H1 (cell line): ENCODE results near the gene TOR4A. TPM values are rescaled to one million over a fixed set of nuclear protein-coding genes. Genes with fewer than 3 reads are reported as not detected.

Experiments
- ASH2L ChIP-seq: fragments of 200-600, 300-600 bp; sonication (generic); IDR thresholded peaks from one replicate; pipeline ENCODE4 v1.7.1; 2017; ENCODE audit warnings: low read length
- ATF3 ChIP-seq: IDR thresholded peaks from 2 replicates; pipeline ENCODE4 v1.6.1; 2011; ENCODE audit warnings: low read depth, mild to moderate bottlenecking, low read length; ENCODE audit not compliant: insufficient read depth
- CEBPB ChIP-seq: IDR thresholded peaks from 2 replicates; pipeline ENCODE4 v1.6.1; 2012; ENCODE audit warnings: low read depth, low read length
- GABPA ChIP-seq: IDR thresholded peaks from 2 replicates; pipeline ENCODE4 v1.6.1; 2011; ENCODE audit warnings: mild to moderate bottlenecking, low read length, moderate library complexity, borderline replicate concordance; ENCODE audit not compliant: insufficient read depth
- HDAC2 ChIP-seq, 2 experiments: fragments of 300-600 bp in 1 of 2; sonication (generic) in 1 of 2; IDR thresholded peaks; 2 replicates each; pipeline ENCODE4 v1.6.1; 2011 to 2012; ENCODE audit warnings: low read depth in 2 of 2, low read length in 2 of 2, mild to moderate bottlenecking in 2 of 2, moderate library complexity in 2 of 2, borderline replicate concordance in 1 of 2, inconsistent platforms in 1 of 2
- KDM4A ChIP-seq: IDR thresholded peaks from one replicate; pipeline ENCODE4 v1.7.1; 2012; ENCODE audit warnings: low read depth, mild to moderate bottlenecking, moderate library complexity, low read length, inconsistent platforms; ENCODE audit not compliant: severe bottlenecking
- NANOG ChIP-seq: IDR thresholded peaks from 2 replicates; pipeline ENCODE4 v1.6.1; 2011; ENCODE audit warnings: low read length, low read depth, mild to moderate bottlenecking, inconsistent platforms; ENCODE audit not compliant: insufficient read depth, poor library complexity, severe bottlenecking
- RAD21 ChIP-seq, 2 experiments: IDR thresholded peaks in 1 of 2; conservative IDR thresholded peaks in 1 of 2; 2 replicates each; pipeline ENCODE4 v1.6.1; 2011; ENCODE audit warnings: low read depth in 2 of 2, low read length in 2 of 2, improper control_type of control experiment in 1 of 2, inconsistent platforms in 1 of 2, mild to moderate bottlenecking in 1 of 2, moderate library complexity in 1 of 2
- SP1 ChIP-seq: IDR thresholded peaks from 2 replicates; pipeline ENCODE4 v1.6.1; 2011; ENCODE audit warnings: low read depth, low read length
- SRF ChIP-seq: IDR thresholded peaks from 2 replicates; pipeline ENCODE4 v1.6.1; 2011; ENCODE audit warnings: mild to moderate bottlenecking, low read depth, low read length, moderate library complexity
- polyA plus RNA-seq, 7 experiments: library from polyadenylated mRNA; depleted of rRNA in 3 of 7; stranded (reverse) in 5 of 7; unstranded in 2 of 7; fragments of >200 nt in 5 of 7; fragments of 200-250 nt in 2 of 7; gene quantifications; 1 replicate in 5 of 7; 2 replicates in 1 of 7; 4 replicates in 1 of 7; pipeline versions ENCODE4 v1.2.1 to v1.2.3, GENCODE V29; 2011 to 2013; ENCODE audit warnings: missing spikeins in 2 of 7, mixed read lengths in 2 of 7
- total RNA-seq: library from RNA; stranded (reverse); fragmentation: NEBNext Ultra II Directional; extraction: Animal tissue kit (Norgen Biotek cat#: 25700); gene quantifications from 2 replicates; pipeline ENCODE4 v1.2.1, GENCODE V29; 2021
- TF ChIP-seq, protein P1 (sequence below), 3 experiments: IDR thresholded peaks; 1 replicate in 2 of 3; 2 replicates in 1 of 3; pipeline versions ENCODE4 v1.5.1 to v1.6.1; 2011; ENCODE audit warnings: low read length in 3 of 3, mild to moderate bottlenecking in 3 of 3, inconsistent platforms in 2 of 3, low read depth in 1 of 3, moderate library complexity in 1 of 3; ENCODE audit not compliant: insufficient read depth in 1 of 3; ENCODE audit errors: control extremely low read depth in 1 of 3

Gene TOR4A
- total and polyA plus RNA-seq, 2 of the 8 experiments (the other 6 are each of a cell fraction or from before 2014, with no cell fraction given), result 8.4 to 9.3 TPM

- TF ChIP-seq, protein P1, sequence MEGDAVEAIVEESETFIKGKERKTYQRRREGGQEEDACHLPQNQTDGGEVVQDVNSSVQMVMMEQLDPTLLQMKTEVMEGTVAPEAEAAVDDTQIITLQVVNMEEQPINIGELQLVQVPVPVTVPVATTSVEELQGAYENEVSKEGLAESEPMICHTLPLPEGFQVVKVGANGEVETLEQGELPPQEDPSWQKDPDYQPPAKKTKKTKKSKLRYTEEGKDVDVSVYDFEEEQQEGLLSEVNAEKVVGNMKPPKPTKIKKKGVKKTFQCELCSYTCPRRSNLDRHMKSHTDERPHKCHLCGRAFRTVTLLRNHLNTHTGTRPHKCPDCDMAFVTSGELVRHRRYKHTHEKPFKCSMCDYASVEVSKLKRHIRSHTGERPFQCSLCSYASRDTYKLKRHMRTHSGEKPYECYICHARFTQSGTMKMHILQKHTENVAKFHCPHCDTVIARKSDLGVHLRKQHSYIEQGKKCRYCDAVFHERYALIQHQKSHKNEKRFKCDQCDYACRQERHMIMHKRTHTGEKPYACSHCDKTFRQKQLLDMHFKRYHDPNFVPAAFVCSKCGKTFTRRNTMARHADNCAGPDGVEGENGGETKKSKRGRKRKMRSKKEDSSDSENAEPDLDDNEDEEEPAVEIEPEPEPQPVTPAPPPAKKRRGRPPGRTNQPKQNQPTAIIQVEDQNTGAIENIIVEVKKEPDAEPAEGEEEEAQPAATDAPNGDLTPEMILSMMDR (IDR thresholded peaks at IDR 0.05; ENCODE audit: control extremely low read depth in 1 of 3, insufficient read depth in 1 of 3, low read depth in 1 of 3, low read length in 3 of 3), result peak in 2 of 3 experiments; percentile 56 to 74; a peak in 3 of 4 replicates
- 0 out of 2 replicates have a peak, but pooled peaks have one; percentile 2 for TF ChIP-seq SP1
- TF ChIP-seq HDAC2 (IDR thresholded peaks at IDR 0.05; ENCODE audit: borderline replicate concordance in 1 of 2, low read depth in 2 of 2, low read length in 2 of 2), result 0 out of 4 replicates have a peak, but pooled peaks of 1 of the 2 experiments have one; percentile 11
- TF ChIP-seq SRF, result no peak
- TF ChIP-seq NANOG, result no peak
- TF ChIP-seq GABPA, result 0 out of 2 replicates have a peak, but pooled peaks have one; percentile 25
- peak; percentile 36 for TF ChIP-seq KDM4A
- no peak for TF ChIP-seq ATF3
- TF ChIP-seq RAD21 (IDR thresholded peaks at IDR 0.05 in 1 of 2, conservative IDR thresholded peaks at IDR 0.05 in 1 of 2; ENCODE audit: low read depth in 2 of 2, low read length in 2 of 2), result peak; percentile 32 to 54; a peak in 2 of 4 replicates
- peak; percentile 29 for TF ChIP-seq ASH2L
- TF ChIP-seq CEBPB, result no peak
These were observed 25.1 kb downstream of the TOR4A start (continued) for GRCh38 chr9:137302449-137303150.
